ENCODE results near the gene ROBO3. TPM values are rescaled to one million over a fixed set of nuclear protein-coding genes. Genes with fewer than 3 reads are reported as not detected.

Gene ROBO3
- total RNA-seq, 4 donors from 2014 or later: 7.1 to 21.8 (median 11.1) TPM

DNA sequence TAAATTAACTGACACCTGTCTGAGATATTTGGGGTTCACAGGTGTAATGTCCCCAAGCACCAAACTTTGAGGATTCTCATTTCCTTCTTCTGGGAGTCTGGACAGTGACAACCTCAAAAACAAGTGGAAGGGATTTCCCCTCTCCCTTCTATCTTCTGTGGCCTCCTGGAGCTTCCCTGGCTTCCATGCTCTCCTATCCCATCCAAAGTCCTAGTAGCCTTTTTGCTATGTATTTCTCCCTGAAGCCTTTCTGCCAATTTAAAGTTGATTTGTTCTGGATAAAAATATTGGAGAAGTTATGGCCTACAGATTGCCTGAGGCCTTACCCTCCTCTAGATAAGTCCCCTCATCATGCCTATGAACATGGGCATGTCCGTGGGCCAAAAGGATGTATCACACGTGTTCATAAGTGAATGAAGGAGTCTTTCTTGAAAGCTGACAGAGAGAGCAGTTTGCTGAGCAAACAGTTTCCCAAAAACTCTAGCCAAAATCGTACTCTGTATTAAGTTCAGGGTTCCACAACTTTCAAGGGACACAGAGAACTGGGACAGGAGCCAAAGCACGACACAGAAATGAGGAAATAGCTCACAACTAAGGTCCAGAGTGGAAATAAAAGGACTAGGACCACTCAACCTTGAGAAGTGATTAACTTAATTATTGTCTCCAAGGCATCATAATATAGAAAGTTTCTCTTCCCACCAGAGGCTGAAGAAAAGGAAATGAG is 63.9 kb downstream of the ROBO3 start:
- TF ChIP-seq CTCF (IDR thresholded peaks at IDR 0.05) (no peak), POLR2A (IDR thresholded peaks at IDR 0.05) (no peak)
- no peak for DNase-seq
- intact Hi-C loops (cut with DNase I; ENCODE audit: low total_unique reads): no loop called here
- H3K4me3 ChIP-seq: no peak overlapping the region
- no peaks in the 10 kb centered on the region for H3K27me3 ChIP-seq
- no peaks in the 10 kb centered on the region for H3K9me3 ChIP-seq
- H3K27ac ChIP-seq: no peak overlapping the region
- no peaks in the 10 kb centered on the region for H3K4me1 ChIP-seq
- no peaks in the 10 kb centered on the region for H3K36me3 ChIP-seq

- Histone ChIP-seq H3K36me3 (no peaks in the 10 kb centered on the region), H3K9me3 (no peaks in the 10 kb centered on the region), H3K4me1 (no peaks in the 10 kb centered on the region), H3K4me3 (no peak overlapping the region), H3K27me3 (no peaks in the 10 kb centered on the region), H3K27ac (no peak overlapping the region)
- TF ChIP-seq POLR2A (IDR thresholded peaks at IDR 0.05): no peak
- TF ChIP-seq CTCF (IDR thresholded peaks at IDR 0.05): no peak
- intact Hi-C loops (cut with DNase I; ENCODE audit: low total_unique reads): no loop called here
- no peak for DNase-seq
These were observed 65.6 kb downstream of the ROBO3 start for GRCh38 chr11:124930799-124931198.

Other genes starting within 250 kb of the ROBO3 start
- 10 to 100 TPM; 25.4 to 61.0 (median 38.9) TPM for gene TBRG1, start 242.6 kb upstream of the ROBO3 start, total RNA-seq
- 1 to 10 TPM in 3 of 4 donors, under 1 TPM in 1; 0.77 to 7.5 (median 5.3) TPM for gene SIAE, start 191.7 kb upstream of the ROBO3 start, total RNA-seq
- 1 to 10 TPM in 3 of 4 donors, under 1 TPM in 1; 0.51 to 9.0 (median 2.7) TPM for gene SPA17, start 191.5 kb upstream of the ROBO3 start, total RNA-seq
- 10 to 100 TPM in 1 of 4 donors, under 1 TPM in 1, not detected in 2; 0.62 to 16.4 TPM for gene NRGN, start 125.5 kb upstream of the ROBO3 start, total RNA-seq
- 1 to 10 TPM in 2 of 4 donors, not detected in 2; 1.9 to 2.2 TPM for gene VSIG2, start 113.2 kb upstream of the ROBO3 start, total RNA-seq
- 10 to 100 TPM; 18.7 to 91.6 (median 47.7) TPM for gene ESAM, start 103.1 kb upstream of the ROBO3 start, total RNA-seq
- gene MSANTD2, start 65.0 kb upstream of the ROBO3 start, total RNA-seq: 10 to 100 TPM in 3 of 4 donors, 1 to 10 TPM in 1; 5.1 to 36.6 (median 24.5) TPM
- 10 to 100 TPM; 11.2 to 96.6 (median 46.6) TPM for gene ROBO4, start 32.4 kb downstream of the ROBO3 start, total RNA-seq
- not detected for gene HEPN1, start 53.8 kb downstream of the ROBO3 start, total RNA-seq
- gene HEPACAM, start 70.6 kb downstream of the ROBO3 start, total RNA-seq: not detected
- 1 to 10 TPM in 3 of 4 donors, under 1 TPM in 1; under 0.01 to 3.5 (median 1.7) TPM for gene CCDC15, start 88.8 kb downstream of the ROBO3 start, total RNA-seq
- 1 to 10 TPM in 2 of 4 donors, under 1 TPM in 2; 0.26 to 4.1 (median 0.86) TPM for gene SLC37A2, start 197.9 kb downstream of the ROBO3 start, total RNA-seq
- 10 to 100 TPM in 2 of 4 donors, 1 to 10 TPM in 2; 3.2 to 45.9 (median 12.0) TPM for gene TMEM218, start 246.2 kb downstream of the ROBO3 start, total RNA-seq

All from uterus (tissue), 4 donors.